H1 (cell line): ENCODE results near the gene MORC2.

Source experiments
- ATF3 ChIP-seq: IDR thresholded peaks from 2 replicates; pipeline ENCODE4 v1.6.1; 2011; ENCODE audit warnings: low read depth, mild to moderate bottlenecking, low read length; ENCODE audit not compliant: insufficient read depth
- CTCF ChIP-seq, 3 experiments: IDR thresholded peaks; 1 replicate in 2 of 3; 2 replicates in 1 of 3; pipeline versions ENCODE4 v1.5.1 to v1.6.1; 2011; ENCODE audit warnings: low read length in 3 of 3, mild to moderate bottlenecking in 3 of 3, inconsistent platforms in 2 of 3, low read depth in 1 of 3, moderate library complexity in 1 of 3; ENCODE audit not compliant: insufficient read depth in 1 of 3; ENCODE audit errors: control extremely low read depth in 1 of 3
- GABPA ChIP-seq: IDR thresholded peaks from 2 replicates; pipeline ENCODE4 v1.6.1; 2011; ENCODE audit warnings: mild to moderate bottlenecking, low read length, moderate library complexity, borderline replicate concordance; ENCODE audit not compliant: insufficient read depth
- HDAC2 ChIP-seq, 2 experiments: fragments of 300-600 bp in 1 of 2; sonication (generic) in 1 of 2; IDR thresholded peaks; 2 replicates each; pipeline ENCODE4 v1.6.1; 2011 to 2012; ENCODE audit warnings: low read depth in 2 of 2, low read length in 2 of 2, mild to moderate bottlenecking in 2 of 2, moderate library complexity in 2 of 2, borderline replicate concordance in 1 of 2, inconsistent platforms in 1 of 2
- MAFK ChIP-seq: IDR thresholded peaks from 2 replicates; pipeline ENCODE4 v1.6.1; 2012; ENCODE audit warnings: low read depth, mild to moderate bottlenecking, improper control_type of control experiment, low read length
- POLR2A ChIP-seq, 2 experiments: IDR thresholded peaks; 1 replicate in 1 of 2; 2 replicates in 1 of 2; pipeline ENCODE4 v1.6.1; 2011; ENCODE audit warnings: low read depth in 2 of 2, low read length in 2 of 2, mild to moderate bottlenecking in 2 of 2; ENCODE audit errors: control extremely low read depth in 1 of 2
- POLR2AphosphoS5 ChIP-seq: IDR thresholded peaks from 2 replicates; pipeline ENCODE4 v1.6.1; 2011; ENCODE audit warnings: low read depth, low read length
- USF2 ChIP-seq: IDR thresholded peaks from 2 replicates; pipeline ENCODE4 v1.6.1; 2011; ENCODE audit warnings: low read length, improper control_type of control experiment
- ZNF274 ChIP-seq: IDR thresholded peaks from 2 replicates; pipeline ENCODE4 v1.7.0; 2012; ENCODE audit warnings: low read length, borderline replicate concordance; ENCODE audit errors: extremely low read depth

- TF ChIP-seq USF2 (no peak), POLR2AphosphoS5 (no peak), CTCF (IDR thresholded peaks at IDR 0.05; ENCODE audit: control extremely low read depth in 1 of 3, insufficient read depth in 1 of 3, low read depth in 1 of 3, low read length in 3 of 3) (no peak), POLR2A (IDR thresholded peaks at IDR 0.05; ENCODE audit: control extremely low read depth in 1 of 2, low read depth in 2 of 2, low read length in 2 of 2) (no peak), ZNF274 (no peak), HDAC2 (IDR thresholded peaks at IDR 0.05; ENCODE audit: borderline replicate concordance in 1 of 2, low read depth in 2 of 2, low read length in 2 of 2) (no peak), GABPA (no peak), ATF3 (no peak), MAFK (no peak)
Observed at GRCh38 chr22:30906411-30906810, 62.2 kb downstream of the MORC2 start.
